ENCODE measurements around the gene DOCK4. TPM values are rescaled to one million over a fixed set of nuclear protein-coding genes. Genes with fewer than 3 reads are reported as not detected.

Gene DOCK4
- total RNA-seq, 3 donors from 2014 or later, result 31.7 to 43.3 (median 41.9) TPM

DNA sequence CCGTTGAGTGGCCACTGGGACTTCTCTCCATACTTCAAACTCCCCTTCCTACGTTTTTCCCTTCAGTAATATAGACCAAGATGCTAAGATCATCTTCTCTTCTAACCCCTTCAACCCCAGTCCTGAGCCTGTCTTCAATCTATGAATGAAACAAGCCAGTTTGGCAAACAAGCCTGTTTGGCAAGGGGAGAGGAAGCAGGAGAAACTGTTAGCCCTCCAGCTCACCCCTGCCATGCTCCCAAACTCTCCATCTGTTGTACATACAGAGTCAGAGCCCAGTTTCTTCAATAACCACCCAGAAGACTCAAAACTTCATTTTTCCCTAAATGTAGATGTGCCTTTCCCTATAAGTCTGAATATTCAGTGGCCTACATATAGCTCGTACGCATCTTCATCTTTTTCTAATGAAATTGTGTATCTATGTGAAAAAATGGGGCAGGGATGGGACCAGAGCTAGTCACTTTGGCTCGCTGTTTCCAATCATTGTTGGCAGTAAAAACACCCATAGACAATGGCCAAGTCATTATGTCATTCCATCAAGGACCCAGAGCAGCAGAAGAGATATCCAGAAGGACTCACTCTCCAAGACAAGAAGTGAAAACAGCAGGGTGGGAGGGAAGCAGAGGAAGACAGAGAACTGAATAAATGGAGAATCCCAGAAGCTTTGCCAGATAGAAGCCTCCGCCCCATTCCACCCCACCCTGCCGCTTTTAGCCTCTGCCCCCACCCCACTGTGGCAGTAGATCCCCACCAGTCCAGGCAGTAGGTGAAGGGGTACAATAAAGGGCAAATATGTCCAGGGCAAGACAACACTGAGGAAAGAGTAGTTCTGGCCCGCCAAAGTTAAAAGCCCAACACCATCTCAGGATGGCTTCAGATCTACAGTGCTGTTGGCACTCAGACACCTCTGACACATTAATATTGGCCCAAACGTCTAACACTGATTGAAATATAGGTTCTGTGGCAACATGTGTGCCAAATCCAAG is 87.3 kb downstream of the DOCK4 start:
- Histone ChIP-seq H3K27ac (no peak overlapping the region), H3K36me3 (no peaks in the 10 kb centered on the region), H3K9me3 (no peaks in the 10 kb centered on the region), H3K4me1 (no peaks in the 10 kb centered on the region), H3K4me3 (no peak overlapping the region), H3K27me3 (no peaks in the 10 kb centered on the region)
- TF ChIP-seq POLR2AphosphoS5 (IDR thresholded peaks at IDR 0.05) (no peak), POLR2A (IDR thresholded peaks at IDR 0.05) (no peak)
- TF ChIP-seq, protein P1, sequence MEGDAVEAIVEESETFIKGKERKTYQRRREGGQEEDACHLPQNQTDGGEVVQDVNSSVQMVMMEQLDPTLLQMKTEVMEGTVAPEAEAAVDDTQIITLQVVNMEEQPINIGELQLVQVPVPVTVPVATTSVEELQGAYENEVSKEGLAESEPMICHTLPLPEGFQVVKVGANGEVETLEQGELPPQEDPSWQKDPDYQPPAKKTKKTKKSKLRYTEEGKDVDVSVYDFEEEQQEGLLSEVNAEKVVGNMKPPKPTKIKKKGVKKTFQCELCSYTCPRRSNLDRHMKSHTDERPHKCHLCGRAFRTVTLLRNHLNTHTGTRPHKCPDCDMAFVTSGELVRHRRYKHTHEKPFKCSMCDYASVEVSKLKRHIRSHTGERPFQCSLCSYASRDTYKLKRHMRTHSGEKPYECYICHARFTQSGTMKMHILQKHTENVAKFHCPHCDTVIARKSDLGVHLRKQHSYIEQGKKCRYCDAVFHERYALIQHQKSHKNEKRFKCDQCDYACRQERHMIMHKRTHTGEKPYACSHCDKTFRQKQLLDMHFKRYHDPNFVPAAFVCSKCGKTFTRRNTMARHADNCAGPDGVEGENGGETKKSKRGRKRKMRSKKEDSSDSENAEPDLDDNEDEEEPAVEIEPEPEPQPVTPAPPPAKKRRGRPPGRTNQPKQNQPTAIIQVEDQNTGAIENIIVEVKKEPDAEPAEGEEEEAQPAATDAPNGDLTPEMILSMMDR (IDR thresholded peaks at IDR 0.05), result no peak
- intact Hi-C loops (cut with DNase I; ENCODE audit: low total_unique reads), result no loop called here
- no peak for DNase-seq (ENCODE audit: low spot score in 2 of 2)

DNA sequence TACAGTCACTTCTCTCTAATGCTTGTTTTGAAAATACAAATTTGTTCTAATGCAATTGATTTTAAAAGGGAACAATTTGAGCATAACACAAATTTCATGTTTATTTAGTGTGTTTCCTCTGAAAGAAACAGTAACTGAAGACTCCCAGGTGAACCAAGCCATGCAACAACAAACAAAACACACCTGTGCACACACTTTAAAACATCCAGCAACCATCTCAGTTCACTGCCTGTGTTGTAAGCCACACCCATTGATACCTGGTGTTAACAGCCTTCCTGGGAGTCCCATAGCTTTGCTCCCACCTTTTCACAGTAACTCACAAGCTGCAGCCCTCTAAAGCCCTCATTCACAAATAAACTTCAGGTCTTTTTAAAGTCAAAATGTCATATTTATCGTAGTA is 89.3 kb downstream of the DOCK4 start:
- no peaks in the 10 kb centered on the region for H3K27me3 ChIP-seq
- no peak overlapping the region for H3K27ac ChIP-seq
- peaks cover 0 to 6% of the 10 kb centered on the region in 2 donors for H3K4me1 ChIP-seq
- intact Hi-C loops (cut with DNase I; ENCODE audit: low total_unique reads), result no loop called here
- no peak overlapping the region for H3K4me3 ChIP-seq
- TF ChIP-seq, protein P1 (IDR thresholded peaks at IDR 0.05), result no peak
- H3K9me3 ChIP-seq, result no peaks in the 10 kb centered on the region
- no peak for DNase-seq (ENCODE audit: low spot score in 2 of 2)
- H3K36me3 ChIP-seq, result no peaks in the 10 kb centered on the region

DNA sequence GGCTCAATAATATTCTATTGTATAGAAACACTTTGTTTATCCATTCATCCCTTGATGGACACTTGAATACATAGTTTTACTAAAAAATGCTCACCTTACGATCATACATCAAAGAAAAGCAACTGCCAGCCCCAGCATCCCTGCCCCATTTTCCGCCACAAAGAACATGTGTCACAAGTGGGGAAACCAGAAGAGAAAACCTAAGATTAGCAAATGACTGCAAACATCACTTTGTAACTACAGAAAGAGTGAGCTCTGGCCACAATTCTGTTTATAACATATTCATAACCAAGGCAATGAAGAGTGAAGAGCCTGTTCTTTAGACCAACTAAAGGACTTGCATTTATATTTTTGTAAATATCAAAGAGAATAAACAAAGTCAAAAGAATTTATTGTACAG is 89.8 kb downstream of the DOCK4 start:
- no peak for DNase-seq (ENCODE audit: low spot score in 2 of 2)
- no peak overlapping the region for H3K27ac ChIP-seq
- no peak overlapping the region for H3K4me3 ChIP-seq
- H3K4me1 ChIP-seq, result peaks cover 0 to 6% of the 10 kb centered on the region in 2 donors
- no peaks in the 10 kb centered on the region for H3K27me3 ChIP-seq
- no peaks in the 10 kb centered on the region for H3K36me3 ChIP-seq
- TF ChIP-seq POLR2AphosphoS5 (IDR thresholded peaks at IDR 0.05) (no peak), POLR2A (IDR thresholded peaks at IDR 0.05) (no peak)
- TF ChIP-seq, protein P1 (IDR thresholded peaks at IDR 0.05), result no peak
- H3K9me3 ChIP-seq, result no peaks in the 10 kb centered on the region
- intact Hi-C loops (cut with DNase I; ENCODE audit: low total_unique reads), result no loop called here

DNA sequence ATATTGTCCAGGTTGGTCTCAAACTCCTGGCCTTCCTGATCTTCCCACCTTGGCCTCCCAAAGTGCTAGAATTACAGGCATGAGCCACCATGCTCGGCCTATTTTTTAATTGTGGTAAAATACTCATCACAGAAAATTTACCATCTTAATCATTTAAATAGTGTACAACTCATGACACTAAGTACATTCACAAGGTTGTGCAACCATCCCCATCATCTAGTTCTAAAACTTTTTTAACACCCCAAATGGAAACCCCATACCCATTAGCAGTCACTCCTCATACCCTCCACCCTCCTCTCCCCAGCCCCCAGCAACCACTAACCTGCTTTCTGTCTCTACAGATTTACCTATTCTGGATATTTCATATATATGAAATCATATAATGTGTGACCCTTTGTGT is 90.3 kb downstream of the DOCK4 start:
- H3K9me3 ChIP-seq, result no peaks in the 10 kb centered on the region
- H3K4me1 ChIP-seq, result peaks cover 0 to 6% of the 10 kb centered on the region in 2 donors
- no peaks in the 10 kb centered on the region for H3K27me3 ChIP-seq
- intact Hi-C loops (cut with DNase I; ENCODE audit: low total_unique reads), result no loop called here
- TF ChIP-seq, protein P1 (IDR thresholded peaks at IDR 0.05), result no peak
- TF ChIP-seq POLR2A (IDR thresholded peaks at IDR 0.05) (no peak), POLR2AphosphoS5 (IDR thresholded peaks at IDR 0.05) (no peak)
- no peaks in the 10 kb centered on the region for H3K36me3 ChIP-seq
- no peak overlapping the region for H3K27ac ChIP-seq
- no peak overlapping the region for H3K4me3 ChIP-seq
- no peak for DNase-seq (ENCODE audit: low spot score in 2 of 2)

DNA sequence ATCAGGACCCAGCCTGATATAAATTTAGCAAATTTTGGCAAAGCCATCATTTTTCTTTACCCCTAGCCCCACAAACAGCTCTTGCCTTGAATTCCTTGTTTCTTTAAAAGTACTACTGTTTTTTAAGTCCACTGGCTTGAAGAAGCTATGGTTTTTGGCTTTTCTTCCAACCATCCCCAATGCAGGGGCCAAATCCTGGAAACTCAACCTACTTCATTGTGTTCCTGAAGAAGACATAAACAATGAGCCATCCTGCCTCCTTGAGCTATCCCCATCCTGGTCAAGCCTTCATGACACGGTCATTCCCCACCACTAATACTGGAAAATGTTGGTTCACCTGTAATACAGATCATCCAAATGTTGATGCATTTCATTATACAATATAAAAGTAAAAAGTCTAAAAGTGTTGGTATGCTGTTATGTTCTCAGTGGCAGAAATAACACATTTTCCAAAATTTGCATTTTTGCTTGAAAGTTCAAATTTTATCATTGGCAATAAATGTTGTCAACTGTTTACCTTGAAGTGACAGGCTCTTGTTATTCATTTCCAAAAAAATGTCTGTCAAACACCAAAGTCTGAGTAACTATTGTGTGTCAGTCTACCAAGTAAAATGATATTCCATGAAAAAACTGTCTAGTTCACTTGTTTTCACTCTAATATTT is 92.2 kb downstream of the DOCK4 start:
- Histone ChIP-seq H3K27ac (no peak overlapping the region), H3K27me3 (no peaks in the 10 kb centered on the region), H3K36me3 (no peaks in the 10 kb centered on the region), H3K9me3 (no peaks in the 10 kb centered on the region), H3K4me1 (peaks cover under 1 to 6% of the 10 kb centered on the region in 2 donors), H3K4me3 (no peak overlapping the region)
- intact Hi-C loops (cut with DNase I; ENCODE audit: low total_unique reads), result no loop called here
- DNase-seq (ENCODE audit: low spot score in 2 of 2), result no peak
- TF ChIP-seq, protein P1 (IDR thresholded peaks at IDR 0.05), result no peak
- no peak for TF ChIP-seq POLR2A (IDR thresholded peaks at IDR 0.05)
- TF ChIP-seq POLR2AphosphoS5 (IDR thresholded peaks at IDR 0.05), result no peak
